T-helper 1 cell treated with Interleukin-12 subunit alpha and Interleukin-12 subunit beta and Interleukin-4 antibody, amounts not matched to agents 30 ng/mL and 1 ng/mL, for 36 hours (primary cell): ENCODE results near the gene RIPOR2. TPM values are rescaled to one million over a fixed set of nuclear protein-coding genes. Genes with fewer than 3 reads are reported as not detected.

Source experiments
- intact Hi-C: fragments of 100-400 bp; cut with micrococcal nuclease; formaldehyde crosslinking; loops from one replicate; pipeline ENCODE4 v1.15.1; 2024
- total RNA-seq: library from RNA; stranded (reverse); gene quantifications from 2 replicates; pipeline ENCODE4 v1.2.3, GENCODE V29; 2022

Gene RIPOR2
- total RNA-seq, 1 donor from 2014 or later, result 214 TPM

DNA sequence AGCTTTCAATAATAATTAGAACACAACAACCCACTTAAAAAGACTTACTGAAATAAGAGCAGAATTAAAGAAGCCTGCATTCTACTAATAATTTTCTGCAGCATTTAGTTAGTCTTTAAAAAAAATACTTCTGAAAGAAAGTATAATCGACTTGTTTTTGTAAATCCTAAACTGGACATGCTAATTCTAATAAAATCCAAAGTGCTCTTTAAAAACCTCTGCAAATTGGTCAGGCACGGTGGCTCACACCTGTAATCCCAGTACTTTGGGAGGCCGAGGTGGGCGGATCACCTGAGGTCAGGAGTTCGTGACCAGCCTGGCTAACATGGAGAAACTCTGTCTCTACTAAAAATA, 79.5 kb downstream of the RIPOR2 start:
- intact Hi-C loops, result loop anchor here (1.0 to 2.0 kb wide), 7 partner anchors 80 to 214 kb away; partner anchors contain the start of gene GMNN

DNA sequence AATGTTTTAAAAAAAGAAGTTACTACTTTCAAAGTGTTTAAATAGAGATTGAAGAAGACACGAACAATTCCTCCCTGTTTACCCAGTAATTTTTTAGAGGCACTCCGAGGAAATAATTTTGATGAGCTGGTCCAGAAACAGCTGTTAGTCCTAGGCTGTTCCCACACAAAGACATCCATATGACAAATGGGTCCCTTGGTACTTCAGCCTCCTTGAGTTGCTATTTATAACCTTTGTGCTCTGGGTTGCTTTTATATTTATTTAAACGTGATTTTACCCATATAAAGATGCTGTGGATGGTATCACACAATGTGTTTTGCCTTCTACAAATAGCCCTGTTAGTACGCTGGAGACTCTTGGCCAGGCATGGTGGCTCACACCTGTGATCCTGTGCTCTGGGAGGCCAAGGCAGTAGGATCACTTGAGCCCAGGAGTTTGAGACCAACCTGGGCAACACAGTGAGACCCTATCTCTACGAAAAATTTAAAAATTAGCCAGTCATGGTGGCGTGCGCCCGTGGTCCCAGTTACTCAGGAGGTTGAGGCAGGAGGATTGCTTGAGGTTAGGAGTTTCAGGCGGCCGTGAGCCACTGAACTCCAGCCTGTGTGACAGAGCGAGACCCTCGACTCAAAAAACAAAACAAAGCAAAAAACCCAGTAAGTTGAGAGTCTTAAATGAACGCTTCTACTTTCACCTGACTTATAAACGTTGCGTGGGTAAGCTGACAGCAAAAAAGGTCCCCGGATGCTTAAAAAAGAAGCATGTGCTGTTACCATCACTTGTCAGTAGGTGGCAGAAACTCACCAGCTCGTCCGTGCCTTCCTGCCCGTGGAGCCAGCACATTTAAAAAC, 80.1 kb downstream of the RIPOR2 start:
- intact Hi-C loops, result loop anchor here (1.0 to 2.0 kb wide), 7 partner anchors 81 to 215 kb away; partner anchors contain the start of gene GMNN

DNA sequence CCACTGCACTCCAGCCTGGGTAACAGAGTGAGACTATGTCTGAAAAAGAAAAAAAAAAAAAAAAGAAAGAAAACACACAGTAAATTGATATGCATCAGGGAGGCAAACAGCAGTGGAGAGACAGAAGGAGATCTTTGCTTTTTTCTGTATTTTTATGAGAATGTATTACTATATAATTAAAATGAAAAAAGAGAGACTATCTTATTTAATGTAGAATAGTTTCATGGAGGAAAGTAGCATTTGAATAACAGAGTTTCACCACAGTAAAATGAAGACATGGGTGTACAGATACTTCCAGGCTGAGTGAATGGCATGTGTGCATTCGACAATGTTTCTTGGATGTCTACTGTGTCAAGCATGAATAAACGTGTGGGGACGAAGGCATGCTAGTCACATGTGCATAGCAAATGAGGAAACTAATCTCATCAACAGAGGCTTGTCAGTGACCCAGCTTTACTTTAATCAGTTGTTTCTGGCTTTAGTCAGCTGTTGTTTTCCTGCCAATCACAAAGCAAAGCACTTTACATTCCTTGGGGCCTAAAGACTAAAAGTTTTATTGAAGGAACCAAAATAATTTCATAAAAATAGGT, 81.6 kb downstream of the RIPOR2 start:
- intact Hi-C loops, result no loop called here

DNA sequence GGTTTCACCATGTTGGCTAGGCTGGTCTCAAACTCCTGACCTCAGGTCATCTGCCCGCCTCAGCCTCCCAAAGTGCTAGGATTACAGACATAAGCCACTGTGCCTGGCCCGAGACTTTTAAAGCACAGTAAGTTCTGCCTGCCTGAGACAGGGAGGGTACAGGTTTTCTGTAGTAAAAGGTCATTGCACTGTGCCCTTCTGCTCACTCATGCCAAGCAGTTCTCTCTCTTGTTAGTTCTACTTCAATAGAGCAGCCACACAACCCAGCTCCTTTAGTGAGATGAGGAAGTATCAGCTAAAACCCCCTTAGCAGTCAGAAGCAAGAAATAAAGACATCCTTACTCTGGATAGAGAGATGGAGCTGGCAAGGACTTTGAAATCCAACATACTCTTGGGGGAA, 84.7 kb downstream of the RIPOR2 start:
- intact Hi-C loops, result no loop called here

DNA sequence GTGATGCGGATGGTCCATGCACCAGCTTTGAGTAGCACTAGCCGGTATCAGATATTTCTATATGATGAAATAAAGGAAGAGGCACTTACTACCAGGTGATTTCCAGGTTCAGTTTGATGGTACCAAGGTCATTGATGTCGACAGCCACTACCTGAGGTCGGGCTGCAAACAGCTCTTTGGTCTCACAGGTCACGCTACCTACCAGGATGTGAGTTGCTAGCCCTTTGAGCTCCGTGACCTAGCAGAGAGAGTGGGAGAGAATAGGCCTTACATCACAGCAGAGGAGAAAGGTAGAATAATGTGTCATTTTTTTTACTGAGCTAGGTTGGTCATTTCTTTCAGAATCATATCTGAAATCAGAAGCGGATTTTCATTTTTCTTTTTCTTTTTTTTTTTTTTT, 86.0 kb downstream of the RIPOR2 start:
- intact Hi-C loops, result no loop called here

DNA sequence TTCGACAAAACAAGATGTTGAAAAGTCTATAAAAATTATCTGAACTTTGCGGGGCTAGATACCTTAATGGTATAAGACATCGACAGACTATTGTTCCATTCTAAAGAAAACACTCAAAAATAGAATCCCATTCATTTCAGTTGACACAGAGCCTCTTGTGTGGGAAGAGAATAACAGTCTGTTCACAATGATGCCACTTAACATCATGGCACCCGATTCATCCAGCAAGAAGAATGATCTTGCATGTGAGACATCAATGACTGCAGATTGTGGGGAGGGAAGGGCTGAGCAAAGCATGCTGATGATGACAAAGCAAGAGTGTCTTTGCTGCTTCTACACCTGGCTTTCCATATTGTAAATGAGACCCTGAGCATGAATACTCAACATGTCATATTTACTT, 87.3 kb downstream of the RIPOR2 start:
- intact Hi-C loops, result no loop called here

DNA sequence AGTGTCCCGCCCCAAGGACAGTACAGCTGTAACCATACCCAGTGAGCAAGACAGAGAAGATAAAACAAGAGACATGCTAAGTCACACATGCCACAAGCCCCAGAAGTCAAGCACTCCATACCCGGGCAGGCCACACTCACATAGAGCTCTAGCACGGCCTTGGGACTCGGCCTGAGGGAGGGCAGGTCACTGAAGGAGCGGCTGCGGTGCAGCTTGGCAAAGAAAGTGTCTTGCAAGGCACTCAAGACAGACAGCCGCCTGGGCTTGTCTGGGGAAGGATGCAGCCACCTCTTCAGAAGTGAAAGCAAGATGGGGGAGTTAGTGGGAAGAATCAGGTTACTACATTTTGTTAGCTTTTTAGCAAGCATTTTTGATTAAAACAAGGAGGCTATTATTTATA, 88.4 kb downstream of the RIPOR2 start:
- intact Hi-C loops, result no loop called here

DNA sequence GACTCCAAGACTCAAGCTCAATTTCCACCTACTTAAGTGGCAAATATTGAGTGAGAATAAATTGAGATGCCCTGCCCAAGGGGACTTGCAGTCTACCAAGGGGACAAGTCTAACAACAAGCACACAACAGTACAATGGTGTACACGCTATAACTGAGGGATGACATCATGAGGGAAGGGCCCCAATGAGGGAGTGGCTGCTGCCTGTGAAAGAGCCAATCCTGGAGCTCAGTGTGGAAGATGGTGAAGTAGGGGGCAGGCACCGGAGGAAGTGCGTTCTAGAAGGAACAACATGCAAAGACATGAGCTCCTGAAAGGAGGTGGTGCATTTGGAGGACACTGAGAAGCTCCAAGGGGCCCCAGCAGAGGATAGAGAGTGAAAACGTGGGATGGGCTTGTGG, 90.2 kb downstream of the RIPOR2 start:
- intact Hi-C loops, result loop anchor here (1.0 kb wide), 1 partner anchor 9 kb away; no protein-coding TSS in a partner anchor

DNA sequence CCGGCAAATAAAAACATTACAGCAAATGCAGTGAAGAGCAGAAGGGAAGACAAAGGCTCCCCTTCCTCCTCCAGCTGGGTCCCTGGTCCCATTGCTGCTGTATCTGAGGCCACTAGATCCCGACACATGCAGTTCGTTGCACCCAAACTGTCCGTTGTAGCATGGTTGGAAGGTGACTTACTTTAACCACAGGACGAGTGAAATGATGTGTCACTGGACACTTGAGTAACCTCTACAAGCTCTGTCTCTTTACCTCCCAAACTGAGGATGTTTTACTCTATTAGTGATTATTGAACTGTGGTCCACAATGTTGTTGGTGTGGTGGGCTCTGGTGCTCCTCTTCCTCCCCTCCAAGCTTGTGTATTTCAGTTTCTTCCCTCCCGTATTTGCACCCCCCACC, 90.9 kb downstream of the RIPOR2 start:
- intact Hi-C loops, result loop anchor here (1.0 kb wide), 1 partner anchor 9 kb away; no protein-coding TSS in a partner anchor

DNA sequence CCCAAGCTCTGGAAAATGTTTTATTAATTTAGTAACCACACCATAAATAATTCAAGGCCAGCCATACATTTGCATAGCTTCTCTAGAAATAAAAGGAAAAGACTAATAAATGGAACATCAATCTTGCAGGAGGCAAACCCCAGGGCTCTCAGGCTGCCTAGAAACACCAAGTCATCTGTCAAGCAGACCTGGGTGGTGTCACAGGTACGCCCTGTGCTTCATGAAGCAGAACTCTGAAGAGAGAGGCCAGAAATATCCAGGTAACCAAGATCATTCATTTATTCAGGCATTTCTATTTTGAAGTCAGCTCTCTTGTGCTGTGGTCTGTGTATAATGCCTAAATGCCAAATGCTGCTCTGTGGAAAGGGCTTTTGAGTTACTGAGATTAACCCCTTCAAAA, 91.7 kb downstream of the RIPOR2 start:
- intact Hi-C loops, result no loop called here

DNA sequence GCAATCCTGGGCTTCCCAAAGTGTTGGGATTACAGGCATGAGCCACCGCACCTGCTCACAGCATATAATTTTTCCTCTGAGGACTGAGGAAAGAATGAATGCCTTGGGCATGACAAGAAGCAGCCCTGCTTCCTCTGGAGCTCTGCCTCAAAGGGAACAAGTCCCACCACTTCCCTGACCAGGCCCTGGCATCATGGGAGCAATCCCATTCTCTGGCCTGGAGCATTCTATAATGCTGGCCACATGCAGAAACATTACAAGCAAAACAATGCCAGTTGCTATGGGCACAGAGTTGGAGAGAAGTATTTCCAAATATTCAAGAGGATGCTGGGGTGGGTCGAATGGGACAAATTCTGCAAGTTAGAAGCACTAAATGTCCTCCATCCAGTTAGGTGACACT, 95.6 kb downstream of the RIPOR2 start:
- intact Hi-C loops, result no loop called here

DNA sequence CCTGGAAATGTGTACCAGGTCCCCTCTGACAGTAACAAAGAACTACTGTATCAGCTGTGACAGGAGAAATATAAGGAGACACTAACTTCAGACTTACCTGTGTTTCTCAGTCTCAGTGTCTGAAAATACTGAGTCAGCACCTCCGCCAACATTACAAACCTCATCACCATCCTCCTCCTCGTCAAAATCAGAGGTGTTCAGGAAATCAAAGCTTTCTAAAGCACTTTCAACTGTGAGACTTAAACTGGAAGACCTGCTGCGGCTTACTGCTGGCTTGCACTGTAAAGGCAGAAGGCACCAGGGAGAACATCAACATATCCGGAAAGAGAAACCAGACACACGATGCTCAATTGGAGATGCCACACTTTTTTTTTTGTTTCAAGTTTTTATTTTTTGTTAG, 96.8 kb downstream of the RIPOR2 start:
- intact Hi-C loops, result no loop called here

DNA sequence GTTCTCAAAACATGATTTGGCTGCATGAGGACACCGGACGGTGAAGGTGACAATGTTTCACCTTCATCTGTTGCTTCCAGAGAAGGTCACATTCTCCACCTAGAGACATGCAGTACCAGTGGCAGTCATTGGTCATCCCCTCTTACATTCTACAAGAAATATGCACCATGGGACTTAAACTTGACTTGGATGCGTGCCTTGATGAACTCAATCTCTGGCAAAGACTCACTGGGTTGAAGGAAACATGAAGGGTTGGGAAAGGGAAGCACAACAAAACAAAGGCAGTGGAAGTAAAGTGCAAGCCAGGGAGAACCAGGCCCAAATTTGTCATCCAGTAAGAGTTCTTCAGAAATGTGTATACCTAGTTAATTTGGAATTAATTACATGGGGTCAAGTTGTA, 97.7 kb downstream of the RIPOR2 start:
- intact Hi-C loops, result no loop called here

DNA sequence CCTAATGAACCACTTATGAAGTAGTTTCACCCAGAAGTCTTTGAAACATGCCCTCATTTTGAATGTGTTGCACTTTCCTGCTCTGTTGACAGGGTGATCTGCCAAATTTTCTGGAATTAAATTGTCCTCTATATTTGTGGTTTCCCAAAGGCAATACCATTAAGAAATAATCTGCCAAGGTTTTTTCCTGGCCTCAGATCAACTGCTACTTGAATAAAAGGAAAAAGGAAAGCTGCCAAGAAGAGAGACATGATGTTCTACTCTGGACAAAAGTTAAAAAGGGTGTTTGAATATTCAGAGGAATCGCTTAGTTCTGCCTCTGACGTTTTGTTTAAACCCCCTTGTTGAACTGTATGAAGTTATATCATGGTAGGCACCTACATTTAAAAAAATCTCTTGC, 99.7 kb downstream of the RIPOR2 start:
- intact Hi-C loops, result loop anchor here (1.0 kb wide), 1 partner anchor 9 kb away; no protein-coding TSS in a partner anchor

DNA sequence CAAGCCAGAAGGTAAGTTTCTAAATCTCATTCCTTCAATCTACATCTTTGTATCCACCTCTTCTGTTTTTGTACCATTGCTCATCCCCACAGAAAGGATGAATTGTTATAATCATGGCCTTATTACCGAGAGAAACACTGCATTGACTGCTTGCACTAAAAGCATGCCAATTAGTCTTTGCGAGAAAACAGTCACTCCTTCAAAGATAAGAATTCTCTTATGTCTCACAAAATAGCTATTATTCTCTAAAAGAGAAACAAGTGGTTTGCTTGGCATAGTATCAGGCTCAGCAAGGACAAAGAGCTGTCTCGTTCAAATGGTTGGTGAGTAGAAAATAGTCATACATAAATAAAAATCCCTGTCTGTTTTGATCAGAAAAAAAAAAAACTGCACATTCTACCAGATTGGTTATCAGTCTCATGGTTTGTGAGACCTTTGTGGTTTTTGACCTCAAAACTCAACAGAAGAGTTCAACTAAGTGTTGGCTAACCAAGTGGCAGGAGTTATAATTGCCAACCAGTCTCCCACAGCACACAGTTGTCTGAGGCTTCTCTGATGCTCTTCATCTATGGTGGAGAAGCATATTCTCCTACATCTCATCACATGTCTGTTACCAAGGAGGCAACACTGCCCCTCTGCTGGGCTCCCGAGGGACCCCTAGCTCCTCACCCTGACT, 101.9 kb downstream of the RIPOR2 start:
- intact Hi-C loops, result no loop called here

DNA sequence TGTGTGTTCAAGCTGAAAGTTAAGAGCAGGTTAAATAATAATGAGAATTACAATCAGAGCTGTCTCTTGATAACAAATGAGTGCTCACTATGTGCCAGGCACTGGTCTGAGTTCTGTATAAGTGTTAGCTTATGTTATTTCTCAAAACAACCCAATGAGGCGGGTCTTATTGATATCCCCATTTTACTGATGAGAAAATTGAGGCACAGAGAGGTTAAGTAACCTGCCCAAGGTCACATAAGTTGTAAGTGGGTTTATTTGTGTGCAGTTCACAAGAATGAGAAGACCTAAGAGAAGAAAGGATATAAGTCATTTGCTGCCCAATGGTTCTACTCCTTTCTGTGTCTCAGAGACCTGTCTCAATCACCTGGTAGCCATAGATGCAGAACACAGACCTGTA, 103.0 kb downstream of the RIPOR2 start:
- intact Hi-C loops, result no loop called here

DNA sequence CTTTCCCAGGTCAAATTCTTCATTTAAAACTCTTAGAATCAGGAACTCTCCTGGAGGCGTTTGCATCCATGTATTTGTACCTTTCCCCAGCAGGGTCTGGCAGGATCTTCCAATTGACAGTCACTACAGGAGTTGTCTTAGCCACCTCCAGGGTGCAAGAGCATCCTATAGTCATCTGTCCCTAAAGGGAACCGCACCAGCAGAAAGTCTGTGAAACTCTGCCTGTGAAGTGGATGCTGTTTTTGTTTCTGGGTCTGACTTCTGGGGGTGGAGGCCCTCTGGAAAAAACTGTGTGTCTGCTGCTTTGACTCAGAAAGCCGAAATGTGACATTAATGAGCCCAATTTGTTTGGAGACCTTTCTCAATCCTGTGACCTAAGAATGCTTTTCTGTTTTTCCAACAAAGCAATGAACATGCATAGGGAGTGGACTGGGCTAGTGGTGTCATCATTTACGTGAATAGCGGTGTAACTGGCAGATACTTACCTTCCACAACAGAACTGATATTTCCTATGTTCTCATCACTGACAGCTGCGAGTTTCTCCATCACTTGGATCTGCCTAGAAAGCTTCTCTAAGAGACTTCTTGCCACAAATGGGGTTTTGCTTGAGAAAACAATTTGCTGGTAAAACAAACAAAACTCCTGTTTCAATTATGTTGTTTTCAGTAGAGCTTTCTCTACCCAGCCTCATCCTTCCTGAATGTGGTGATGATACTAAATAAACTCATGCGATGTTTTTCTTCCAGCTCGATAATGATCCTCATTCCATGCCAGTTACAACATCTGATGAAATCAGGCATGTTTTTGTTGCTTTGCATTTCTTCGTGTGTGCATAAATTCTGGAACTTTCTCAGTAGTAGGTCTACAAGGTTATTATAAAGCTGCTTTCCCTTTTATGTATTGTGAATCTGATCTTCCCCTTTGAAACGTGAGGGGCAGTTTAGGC, 103.7 kb downstream of the RIPOR2 start:
- intact Hi-C loops, result no loop called here

DNA sequence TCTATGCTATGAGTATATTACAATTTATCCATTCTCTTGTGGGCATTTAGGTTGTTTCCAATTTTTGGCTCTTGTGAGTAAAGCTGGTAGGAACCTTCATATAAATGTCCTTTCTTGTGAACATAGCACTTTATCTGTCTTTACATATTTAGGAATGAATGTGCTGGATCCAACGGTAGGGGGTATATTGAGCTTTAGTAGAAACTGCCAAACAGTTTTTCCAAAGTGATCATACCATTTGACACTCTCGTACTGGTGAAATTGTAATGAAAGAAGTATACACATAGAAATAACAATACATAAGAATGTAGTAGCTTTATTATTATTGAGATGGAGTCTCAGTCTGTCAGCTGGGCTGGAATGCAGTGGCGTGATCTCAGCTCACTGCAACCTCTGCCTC, 106.1 kb downstream of the RIPOR2 start:
- intact Hi-C loops, result no loop called here

DNA sequence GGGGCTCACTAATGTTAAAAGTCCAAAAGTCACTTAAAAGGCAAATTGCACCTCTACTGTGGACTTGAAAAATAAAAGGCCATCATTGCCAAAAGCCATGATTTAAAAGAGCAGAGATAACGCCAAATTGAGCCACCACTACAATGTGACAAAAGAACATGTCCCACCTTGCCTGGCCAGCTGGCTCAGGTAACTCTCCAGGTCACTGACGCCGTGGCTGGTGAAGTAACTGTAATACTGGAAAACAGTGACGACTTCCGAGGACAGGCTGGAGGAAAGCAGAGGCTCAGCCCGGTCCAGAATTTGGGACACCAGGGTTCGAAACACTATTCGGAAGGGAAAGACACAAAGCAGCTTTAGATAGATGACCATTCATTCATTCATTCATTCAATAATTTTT, 107.8 kb downstream of the RIPOR2 start:
- intact Hi-C loops, result no loop called here

DNA sequence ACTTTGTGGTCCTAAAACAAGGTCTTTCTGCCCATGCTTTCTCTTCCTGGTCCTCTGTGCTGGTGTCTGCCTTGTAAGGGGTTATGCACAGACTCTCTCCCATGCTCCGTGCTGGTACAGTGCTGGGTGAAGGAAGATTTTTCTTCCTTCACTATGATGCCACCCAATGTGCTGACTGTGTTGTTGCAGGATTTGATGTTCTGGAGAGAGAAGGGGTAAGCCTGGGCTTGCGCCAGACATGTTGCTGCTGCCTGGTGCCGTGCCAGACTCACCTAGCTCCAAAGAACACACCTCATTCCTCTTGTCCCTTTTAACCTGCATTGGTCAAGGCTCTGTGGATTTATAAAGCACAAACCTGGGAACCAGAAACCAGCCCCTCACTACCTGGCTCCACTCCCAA, 108.6 kb downstream of the RIPOR2 start:
- intact Hi-C loops, result no loop called here

DNA sequence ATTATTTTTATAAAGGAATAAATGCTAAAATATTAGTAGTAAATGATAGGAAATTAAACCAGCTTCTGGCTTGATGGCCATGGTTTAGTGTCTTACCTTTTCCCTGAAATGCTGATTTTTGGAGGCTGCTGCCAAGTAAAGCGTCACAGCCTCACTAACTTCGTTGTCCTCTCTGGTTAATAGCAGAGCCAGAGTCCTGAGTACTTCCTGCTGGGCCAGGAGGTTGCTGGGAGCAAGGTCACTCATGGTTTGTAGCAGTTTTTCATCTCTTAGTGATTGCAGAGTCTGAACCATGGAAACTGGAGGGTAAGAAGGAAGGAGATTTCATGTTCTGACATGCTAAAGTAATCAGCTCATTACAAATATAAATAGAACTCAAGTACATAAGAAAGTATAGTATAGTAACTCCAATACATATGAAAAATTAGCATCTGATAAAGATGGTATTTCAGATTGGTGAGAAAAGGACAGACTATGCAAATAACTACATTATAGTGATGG, 110.6 kb downstream of the RIPOR2 start:
- intact Hi-C loops, result no loop called here
